Measurements from ENCODE around the gene C11orf68. TPM values are rescaled to one million over a fixed set of nuclear protein-coding genes. Genes with fewer than 3 reads are reported as not detected.

C11orf68 gene
- total and polyA plus RNA-seq, 8 donors, result 10.2 to 20.8 (median 13.8) TPM

GRCh38 chr11:65962141-65962564 lies 43.3 kb upstream of the C11orf68 start:
- TF ChIP-seq, protein P1, sequence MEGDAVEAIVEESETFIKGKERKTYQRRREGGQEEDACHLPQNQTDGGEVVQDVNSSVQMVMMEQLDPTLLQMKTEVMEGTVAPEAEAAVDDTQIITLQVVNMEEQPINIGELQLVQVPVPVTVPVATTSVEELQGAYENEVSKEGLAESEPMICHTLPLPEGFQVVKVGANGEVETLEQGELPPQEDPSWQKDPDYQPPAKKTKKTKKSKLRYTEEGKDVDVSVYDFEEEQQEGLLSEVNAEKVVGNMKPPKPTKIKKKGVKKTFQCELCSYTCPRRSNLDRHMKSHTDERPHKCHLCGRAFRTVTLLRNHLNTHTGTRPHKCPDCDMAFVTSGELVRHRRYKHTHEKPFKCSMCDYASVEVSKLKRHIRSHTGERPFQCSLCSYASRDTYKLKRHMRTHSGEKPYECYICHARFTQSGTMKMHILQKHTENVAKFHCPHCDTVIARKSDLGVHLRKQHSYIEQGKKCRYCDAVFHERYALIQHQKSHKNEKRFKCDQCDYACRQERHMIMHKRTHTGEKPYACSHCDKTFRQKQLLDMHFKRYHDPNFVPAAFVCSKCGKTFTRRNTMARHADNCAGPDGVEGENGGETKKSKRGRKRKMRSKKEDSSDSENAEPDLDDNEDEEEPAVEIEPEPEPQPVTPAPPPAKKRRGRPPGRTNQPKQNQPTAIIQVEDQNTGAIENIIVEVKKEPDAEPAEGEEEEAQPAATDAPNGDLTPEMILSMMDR (IDR thresholded peaks at IDR 0.05), result no peak
- Histone ChIP-seq H3K4me3 (peak overlapping the region; percentile 92 to 99 (median 96)), H3K27ac (peak overlapping the region in 1 of 4 donors; percentile 87), H3K27me3 (no peaks in the 10 kb centered on the region), H3K36me3 (peaks cover 5 to 30% (median 24%) of the 10 kb centered on the region in 3 donors), H3K4me1 (peaks cover 9 to 21% (median 14%) of the 10 kb centered on the region in 3 donors), H3K9me3 (no peaks in the 10 kb centered on the region)
- no peak for FAIRE-seq
- ATAC-seq, result no peak
- DNase-seq, result no peak
- 3 to 6% methylated on average over 11 to 13 of the region's 13 CpGs for whole genome bisulfite sequencing, 2 donors
- intact Hi-C loops (cut with DNase I), result no loop called here

GRCh38 chr11:65961267-65962140 lies 42.6 kb upstream of the C11orf68 start, which contains the start of gene SART1:
Gene SART1 (plus strand): TSS chr11:65961734. CDS start chr11:65961781, 47 bp downstream.
- TF ChIP-seq, protein P1 (IDR thresholded peaks at IDR 0.05), result no peak
- Histone ChIP-seq H3K27me3 (no peaks in the 10 kb centered on the region), H3K9me3 (no peaks in the 10 kb centered on the region), H3K27ac (peak within 1 kb of the TSS; percentile 68 to 88 (median 82)), H3K4me1 (peaks cover 9 to 21% (median 14%) of the 10 kb centered on the region in 3 donors), H3K4me3 (peak within 1 kb of the TSS; percentile 92 to 99 (median 96)), H3K36me3 (peaks cover 5 to 23% (median 19%) of the 10 kb centered on the region in 3 donors)
- intact Hi-C loops (cut with DNase I), result no loop called here
- ATAC-seq, result peak; percentile 98 to 99 (median 99)
- FAIRE-seq, result no peak
- DNase-seq, result peak; percentile 92 to 98 (median 94)
- WGBS, 2 donors, result 0% methylated on average over 73 to 97 of the region's 97 CpGs

DNA sequence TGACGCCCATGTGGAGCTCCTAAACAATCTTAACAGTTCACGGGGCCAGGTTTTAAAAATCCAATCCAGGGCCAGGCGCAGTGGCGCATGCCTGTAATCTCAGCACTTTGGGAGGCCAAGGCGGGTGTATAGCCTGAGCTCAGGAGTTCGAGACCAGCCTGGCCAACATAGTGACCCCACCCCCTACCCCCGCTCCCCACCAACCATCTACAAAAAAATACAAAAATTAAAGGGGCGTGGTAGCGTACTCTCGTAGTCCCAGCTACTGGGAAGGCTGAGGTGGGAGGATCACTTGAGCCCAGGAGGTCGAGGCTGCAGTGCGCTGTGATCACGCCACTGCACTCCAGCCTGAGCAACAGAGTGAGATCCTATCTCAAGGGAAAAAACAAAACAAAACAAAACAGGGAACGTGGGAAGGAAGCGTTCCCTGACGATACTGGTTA lies 42.0 kb upstream of the C11orf68 start:
- ATAC-seq, result peak in 3 of 4 donors; percentile 2 to 19 (median 6)
- intact Hi-C loops (cut with DNase I), result no loop called here
- Histone ChIP-seq H3K36me3 (peaks cover 5 to 17% (median 12%) of the 10 kb centered on the region in 3 donors), H3K27me3 (no peaks in the 10 kb centered on the region), H3K4me3 (peak overlapping the region; percentile 92 to 99 (median 96)), H3K4me1 (peaks cover 9 to 21% (median 14%) of the 10 kb centered on the region in 3 donors), H3K9me3 (no peaks in the 10 kb centered on the region), H3K27ac (peak overlapping the region; percentile 68 to 88 (median 82))
- 44 to 46% methylated on average over 16 of the region's 16 CpGs for WGBS, 2 donors
- FAIRE-seq, result no peak
- TF ChIP-seq, protein P1 (IDR thresholded peaks at IDR 0.05), result no peak
- no peak for DNase-seq

GRCh38 chr11:65958774-65959420 lies 40.0 kb upstream of the C11orf68 start:
- H3K27me3 ChIP-seq, result no peaks in the 10 kb centered on the region
- FAIRE-seq (no peak), DNase-seq (no peak), ATAC-seq (no peak)
- no peak overlapping the region for H3K4me3 ChIP-seq
- H3K9me3 ChIP-seq, result no peaks in the 10 kb centered on the region
- H3K4me1 ChIP-seq, result peaks cover 9 to 19% (median 14%) of the 10 kb centered on the region in 3 donors
- no peaks in the 10 kb centered on the region for H3K36me3 ChIP-seq
- intact Hi-C loops (cut with DNase I), result no loop called here
- H3K27ac ChIP-seq, result no peak overlapping the region
- 62 to 71% methylated on average over 17 of the region's 17 CpGs for WGBS, 2 donors
- TF ChIP-seq, protein P1 (IDR thresholded peaks at IDR 0.05), result no peak
